NCI-H510A (cell line): Measurements from ENCODE around the gene CDC20B.

Experiments
- DNase-seq: peaks from one replicate; lab custom pipeline; 2025; lab: John Stamatoyannopoulos, UW

Gene CDC20B, protein sequence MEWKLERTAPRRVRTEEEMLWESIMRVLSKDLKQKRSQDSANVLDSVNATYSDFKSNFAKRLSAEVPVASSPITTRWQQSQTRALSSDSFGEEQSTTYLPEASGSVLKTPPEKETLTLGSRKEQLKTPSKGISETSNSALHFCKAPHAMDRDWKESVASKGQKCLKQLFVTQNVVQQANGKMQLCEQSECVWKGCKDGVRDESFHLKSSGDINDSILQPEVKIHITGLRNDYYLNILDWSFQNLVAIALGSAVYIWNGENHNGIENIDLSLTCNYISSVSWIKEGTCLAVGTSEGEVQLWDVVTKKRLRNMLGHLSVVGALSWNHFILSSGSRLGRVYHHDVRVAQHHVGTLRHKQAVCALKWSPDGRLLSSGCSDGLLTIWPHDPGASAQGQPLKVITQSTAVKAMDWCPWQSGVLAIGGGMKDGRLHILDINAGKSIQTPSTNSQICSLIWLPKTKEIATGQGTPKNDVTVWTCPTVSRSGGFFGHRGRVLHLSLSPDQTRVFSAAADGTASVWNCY

DNA sequence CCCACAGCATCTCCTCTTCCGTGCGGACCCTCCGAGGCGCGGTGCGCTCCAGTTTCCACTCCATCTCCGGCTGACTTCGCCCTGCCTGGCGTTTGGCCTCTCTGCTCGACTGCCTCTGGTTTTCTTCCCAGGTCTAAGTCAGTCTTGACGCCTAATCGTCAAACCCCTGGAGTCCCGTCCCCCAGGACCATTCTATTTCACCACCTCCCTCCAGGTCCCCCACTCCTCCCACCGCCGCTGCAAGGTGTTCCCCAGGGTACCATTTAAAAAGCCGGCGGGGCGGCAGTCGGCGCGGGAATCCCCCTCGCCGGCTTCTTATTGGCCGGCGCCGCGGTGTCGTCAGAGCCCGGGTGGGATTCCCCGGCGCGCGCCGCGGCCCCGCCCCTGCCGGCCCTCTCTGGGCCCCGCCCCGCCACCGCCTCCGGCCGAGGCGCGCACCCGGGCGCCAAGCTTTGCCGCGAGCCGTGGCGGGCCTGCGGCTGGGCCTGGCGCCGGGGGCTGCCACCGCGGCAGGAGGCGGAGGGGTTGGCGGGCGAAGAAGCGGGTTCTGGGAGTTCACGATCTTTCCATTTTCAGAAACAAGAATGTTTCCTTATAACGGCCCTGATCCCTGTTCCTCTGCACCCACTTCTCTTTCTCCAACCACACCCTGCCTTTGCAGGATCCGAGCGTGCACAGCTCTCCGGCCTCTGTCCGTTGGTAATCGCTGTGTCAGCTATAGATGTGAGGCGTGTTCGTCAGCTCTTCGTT is at the start of gene CDC20B:
CDC20B (minus strand) TSS at position 241 of the 750 bp plus-strand sequence; CDS start at position 64, 177 bp downstream.
- peak; percentile 54 for DNase-seq

DNA sequence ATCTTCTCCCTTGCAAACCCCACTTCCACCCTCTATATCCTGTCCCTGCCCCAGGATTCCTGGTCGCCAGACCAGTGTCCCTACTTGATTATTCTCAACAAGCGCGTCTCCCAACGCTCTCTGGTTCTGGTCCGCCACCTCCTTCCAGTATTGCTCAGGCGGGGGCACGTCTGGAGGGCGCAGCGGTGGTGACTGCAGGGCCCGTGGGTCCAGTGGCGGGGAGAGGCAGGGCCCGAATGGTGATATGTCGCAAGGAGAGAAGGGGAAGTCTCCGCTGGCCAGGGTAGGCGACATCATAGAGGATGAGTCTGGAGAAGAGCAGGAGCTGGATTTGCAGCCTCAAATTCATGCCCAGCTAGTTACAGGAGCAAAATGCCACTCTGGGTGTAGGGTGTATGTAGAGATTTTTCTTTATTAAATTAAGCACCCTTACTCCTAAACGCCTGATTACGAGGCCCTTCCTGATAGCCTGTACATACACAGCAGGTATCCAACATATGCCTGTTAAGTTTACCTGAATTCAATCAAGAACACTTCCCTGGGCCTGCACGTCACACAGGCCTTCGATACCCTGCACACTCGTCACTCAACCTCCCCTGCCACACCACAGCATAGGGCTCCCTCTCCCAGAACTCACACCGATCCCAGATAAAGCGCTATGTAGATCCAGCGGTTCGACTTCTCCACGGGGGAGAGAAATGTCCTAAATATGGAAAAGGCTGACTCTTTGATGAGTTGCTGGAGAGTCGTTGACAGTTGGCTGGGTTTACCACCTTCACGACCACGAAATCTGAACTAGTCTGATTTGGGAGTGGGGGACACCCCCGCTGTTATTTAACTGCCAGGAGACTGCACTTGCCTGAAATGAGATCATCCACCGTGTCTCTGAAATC is 49.4 kb upstream of the CDC20B start:
- no peak for DNase-seq

DNA sequence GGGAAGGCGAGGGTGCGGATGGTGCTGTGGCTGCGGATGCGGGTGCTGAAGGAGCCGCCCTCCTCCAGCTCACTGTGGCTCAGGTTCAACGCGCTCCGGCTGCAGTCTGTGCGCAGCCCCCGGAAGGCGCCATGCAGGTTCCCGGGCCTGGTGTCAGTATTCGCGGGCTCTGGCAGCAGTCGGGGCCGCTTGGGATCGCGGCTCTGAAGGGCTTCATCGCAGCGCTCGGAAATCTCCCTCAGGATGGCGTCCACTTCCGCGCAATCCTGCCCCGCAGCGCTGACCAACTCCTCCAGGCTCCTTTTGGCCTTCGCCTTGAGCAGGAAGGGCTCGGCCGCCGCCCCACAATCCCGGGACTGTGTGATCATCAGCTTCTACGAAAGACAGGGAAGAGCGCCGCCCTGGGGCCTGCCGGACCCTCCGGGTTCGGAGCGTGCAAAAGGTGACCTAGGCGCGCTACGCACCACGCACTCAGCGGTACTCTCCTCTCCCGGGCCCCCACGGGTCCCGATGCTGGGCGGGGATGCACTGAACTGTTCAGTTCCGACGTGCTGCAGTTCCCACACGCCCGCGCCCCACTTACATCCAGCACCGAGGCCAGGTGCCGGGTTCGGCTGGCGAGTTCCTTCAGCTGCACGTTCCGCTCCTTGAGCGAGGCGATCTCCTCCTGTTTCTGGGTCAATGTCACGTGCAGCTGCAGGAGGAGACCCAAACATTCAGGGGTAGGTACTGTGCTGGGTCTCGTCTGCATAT is 47.6 kb upstream of the CDC20B start:
- DNase-seq: peak; percentile 35

DNA sequence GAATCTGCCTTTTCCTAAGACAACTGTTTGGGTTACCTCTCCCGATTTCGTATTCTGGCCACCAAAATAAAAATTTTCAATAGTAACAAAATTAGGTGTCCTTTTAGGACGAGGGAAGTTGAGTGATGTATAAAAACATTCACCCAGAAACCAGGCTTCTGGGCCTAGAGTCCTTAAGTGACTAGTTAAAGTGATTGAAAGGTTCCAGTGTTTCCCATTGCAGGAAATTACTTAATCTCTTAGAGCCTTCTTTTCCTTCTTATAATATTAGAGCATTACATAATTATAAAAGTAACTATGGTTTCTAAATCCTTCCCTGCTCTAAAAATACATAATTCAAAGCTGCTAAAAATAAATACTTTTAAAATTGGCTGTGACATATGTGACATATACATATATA is 46.8 kb upstream of the CDC20B start:
- DNase-seq: no peak

DNA sequence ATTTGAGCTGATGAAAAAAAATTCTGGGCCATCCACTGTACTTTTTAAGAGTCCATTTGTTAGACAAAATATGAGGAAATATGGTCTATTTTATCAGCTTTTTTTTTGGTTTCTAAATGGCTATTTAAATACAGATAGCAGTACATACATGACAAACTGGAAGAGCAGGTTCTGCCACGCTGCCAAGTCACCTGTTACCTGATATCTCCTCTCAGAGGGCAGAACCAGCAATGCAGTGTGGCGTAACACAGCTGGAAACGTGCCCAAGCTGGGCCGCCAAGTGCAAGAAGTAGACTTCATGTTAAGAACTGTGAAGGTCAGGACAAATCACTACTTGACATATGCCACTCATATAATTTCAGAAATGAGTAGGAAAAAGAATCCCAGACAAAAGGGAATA is 46.0 kb upstream of the CDC20B start:
- peak; percentile 72 for DNase-seq

DNA sequence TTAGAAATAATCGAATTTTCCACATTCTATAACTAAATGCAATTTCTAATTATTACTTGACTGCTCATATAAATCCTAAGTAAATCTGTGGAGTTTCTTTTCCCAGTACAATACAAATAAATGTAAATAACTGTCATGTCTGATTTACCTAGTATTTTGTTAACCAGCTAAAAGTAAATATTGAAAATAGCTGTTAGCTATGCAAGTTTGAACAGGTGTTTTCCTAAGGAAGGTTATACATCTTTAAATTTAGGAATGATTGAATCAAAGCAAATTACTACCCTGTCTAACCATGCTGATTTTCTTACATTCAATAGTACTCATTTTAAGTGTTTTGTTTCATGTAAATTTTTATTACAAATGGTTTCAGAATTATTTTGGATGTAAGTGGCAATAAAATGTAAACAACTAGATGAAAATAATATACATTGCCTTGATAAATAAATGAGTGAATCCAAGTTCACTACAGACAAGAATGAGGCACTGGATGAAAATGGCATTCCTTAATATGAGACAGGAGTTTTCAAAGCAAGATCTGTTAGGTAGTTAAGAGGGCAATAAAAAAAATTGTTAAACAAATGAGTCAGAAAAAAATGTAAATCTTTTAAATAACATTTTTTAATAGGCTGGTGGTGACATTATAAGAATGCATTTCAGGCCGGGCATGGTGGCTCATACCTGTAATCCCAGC is 38.4 kb upstream of the CDC20B start:
- DNase-seq: no peak

DNA sequence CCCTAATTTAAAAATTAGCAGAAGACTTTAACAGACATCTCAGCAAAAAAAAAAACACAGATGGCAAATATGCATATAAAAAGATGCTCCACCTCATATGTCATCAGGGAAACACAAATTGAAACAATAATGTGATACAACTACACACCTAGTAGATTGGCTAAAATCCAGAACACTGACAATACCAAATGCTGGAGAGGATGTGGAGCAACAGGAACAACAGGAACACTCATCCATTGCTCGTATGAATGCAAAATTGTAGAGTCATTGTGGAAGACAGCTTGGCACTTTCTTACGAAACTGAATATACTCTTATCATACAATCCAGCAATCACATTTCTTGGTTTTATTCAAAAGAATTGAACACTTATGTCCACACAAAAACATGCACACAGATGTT is 32.0 kb upstream of the CDC20B start:
- DNase-seq: no peak

DNA sequence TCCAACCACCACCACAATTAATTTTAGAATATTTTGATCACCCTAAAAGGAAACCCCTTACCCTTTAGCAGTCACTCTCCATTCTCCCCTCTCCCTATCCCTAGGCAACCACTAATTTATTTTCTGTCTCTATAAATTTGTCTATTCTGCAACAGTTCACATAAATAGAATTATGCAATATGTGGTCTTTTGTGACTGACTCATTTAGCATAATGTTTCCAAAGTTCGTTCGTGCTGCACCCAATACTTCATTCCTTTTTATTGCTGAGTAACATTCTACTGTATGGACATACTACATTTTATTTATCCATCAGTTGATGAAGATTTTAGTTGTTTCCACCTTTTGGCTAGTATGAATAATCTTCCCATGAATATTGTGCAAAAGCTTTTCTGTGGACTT is 18.2 kb upstream of the CDC20B start:
- no peak for DNase-seq

DNA sequence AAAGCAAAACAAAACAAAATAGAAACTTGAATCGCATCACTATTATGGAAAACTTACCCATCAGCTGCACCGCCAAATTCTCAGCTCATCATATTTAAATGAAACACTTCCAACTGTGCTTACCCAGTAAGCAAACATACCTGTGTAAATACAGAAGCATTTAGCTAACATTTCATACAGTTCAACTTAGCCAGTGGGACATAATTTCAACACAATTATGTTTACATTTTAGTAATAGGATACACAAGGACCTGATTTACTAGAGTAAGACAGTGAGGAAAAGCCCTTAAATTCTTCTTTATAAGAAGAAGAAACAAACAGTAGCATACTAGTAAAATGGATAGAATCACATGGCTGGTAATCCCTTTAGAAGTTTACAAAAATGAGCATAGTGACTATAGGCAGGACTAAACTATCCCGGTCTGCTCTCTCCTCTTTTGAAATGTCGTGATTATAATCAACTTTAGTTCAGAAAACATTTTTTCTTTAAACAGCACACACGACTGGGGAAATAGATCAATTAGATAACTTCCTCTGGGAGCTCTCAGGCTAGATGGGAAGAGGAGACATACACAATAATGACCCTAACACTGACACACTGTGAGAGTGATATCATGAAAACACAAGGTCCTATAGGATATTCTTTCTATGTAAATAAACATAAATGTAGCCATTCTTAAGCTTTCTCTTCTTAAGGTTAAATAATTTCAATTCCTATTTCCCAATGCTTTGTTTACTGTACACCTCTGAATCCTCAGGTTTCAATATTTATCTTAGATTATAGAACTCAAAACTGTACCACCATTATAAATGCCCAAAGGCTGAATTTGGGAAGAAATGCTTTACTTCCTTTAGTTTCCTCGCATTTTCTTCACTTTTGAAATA is 15.9 kb upstream of the CDC20B start:
- DNase-seq: no peak

DNA sequence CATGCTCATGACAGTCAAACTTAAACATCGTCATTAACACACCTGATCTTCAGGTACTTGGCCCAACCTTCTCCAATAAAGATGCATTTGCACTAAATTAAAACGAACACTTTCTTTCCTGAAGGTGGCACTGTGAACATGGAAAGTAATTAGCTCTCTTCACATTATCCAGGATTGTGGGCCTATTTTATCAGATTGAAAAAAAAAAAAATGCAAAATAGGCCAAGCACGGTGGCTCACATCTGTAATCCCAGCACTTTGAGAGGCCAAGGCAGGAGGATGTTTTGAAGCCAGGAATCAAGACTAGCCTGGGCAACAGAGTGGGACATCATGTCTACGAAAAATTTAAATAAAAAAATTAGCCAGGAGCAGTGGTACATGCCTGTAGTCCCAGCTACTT is 14.4 kb upstream of the CDC20B start:
- DNase-seq: no peak

DNA sequence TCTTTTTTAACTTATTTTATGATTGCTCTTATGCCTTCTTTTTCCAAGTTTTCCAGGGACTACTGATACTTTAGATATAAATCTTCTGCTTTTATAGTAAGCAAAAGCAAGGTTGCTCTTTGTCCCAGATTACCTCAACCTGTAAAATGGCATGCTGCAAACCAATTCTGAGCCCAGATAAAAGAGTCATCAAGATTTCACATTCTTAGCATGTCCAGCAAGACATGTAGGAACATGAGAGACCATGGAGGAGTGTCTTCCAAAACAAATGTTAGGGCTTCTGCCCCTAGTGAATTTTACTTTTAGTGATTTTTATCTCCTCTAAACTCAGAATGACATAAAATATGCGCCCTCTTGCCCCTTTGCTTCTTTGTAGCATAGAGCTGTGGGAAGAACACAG is 7.0 kb upstream of the CDC20B start:
- no peak for DNase-seq

DNA sequence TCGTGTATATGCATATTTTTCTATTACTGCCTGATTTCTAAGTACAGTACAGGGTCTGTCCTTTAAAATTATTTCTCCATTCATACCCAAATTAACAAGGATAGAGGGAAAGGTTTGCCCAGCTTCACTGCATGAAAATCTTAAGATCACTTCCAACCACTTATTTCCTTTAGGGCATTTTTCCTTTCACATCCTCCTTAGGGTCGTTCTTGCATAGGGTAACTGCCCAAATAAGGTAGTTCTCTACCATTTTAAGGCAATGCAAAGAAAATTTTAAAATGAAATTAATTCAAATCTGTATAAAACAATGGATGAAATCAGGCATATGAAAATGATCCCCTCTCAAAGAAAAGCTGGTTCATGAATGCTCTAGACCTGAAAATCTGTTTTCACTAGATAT is 4.1 kb upstream of the CDC20B start:
- no peak for DNase-seq

DNA sequence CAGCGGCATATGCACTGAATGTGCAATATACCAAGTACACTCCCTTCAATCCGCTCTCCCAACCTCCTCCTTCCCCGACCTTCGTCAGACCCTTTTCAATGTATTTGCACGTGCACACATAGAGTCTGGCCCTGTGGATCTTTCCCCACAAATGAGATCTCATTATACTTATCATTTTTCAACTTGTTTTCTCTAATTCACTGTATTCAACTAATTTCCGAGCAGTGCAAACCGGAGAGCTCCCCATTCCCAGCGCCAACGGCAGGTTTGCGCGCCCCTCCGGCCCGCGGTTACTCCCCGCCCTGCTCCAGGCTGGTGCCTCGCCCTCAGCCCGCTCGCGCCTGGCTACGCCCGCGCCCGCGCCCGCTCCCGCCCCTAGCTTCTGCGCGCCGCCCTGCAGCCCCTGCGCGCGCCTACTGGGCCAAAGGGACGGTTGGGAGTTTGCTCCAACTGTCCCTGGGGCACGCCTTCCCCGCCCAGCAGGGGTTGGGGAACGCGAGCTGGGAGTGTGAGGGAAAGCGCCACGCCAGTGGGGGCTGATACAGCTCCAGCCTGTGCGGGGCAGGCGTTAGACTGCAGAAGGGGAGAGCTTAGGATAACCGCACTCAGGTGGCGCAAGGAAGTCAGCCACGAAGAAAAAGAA is 3.3 kb upstream of the CDC20B start:
- DNase-seq: peak; percentile 78

DNA sequence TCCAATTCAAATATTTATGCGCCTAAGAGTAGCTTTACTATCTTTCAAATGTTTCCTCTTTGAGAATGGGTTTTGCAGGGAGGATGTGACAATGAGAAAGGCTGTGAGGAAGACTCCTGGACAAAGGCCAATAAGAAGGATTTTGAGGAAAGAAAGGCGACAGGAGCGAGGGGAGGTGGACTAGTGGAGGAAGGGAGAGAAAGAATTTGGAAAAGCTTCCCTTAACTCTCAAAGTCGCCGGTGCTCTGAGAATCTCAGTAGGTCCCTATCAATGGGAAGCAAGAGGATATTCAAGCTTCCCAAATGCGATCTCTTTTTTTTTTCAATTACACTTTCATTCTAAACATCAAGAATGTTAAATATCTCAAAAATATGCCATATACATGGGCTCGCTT is 2.8 kb upstream of the CDC20B start:
- DNase-seq: no peak

DNA sequence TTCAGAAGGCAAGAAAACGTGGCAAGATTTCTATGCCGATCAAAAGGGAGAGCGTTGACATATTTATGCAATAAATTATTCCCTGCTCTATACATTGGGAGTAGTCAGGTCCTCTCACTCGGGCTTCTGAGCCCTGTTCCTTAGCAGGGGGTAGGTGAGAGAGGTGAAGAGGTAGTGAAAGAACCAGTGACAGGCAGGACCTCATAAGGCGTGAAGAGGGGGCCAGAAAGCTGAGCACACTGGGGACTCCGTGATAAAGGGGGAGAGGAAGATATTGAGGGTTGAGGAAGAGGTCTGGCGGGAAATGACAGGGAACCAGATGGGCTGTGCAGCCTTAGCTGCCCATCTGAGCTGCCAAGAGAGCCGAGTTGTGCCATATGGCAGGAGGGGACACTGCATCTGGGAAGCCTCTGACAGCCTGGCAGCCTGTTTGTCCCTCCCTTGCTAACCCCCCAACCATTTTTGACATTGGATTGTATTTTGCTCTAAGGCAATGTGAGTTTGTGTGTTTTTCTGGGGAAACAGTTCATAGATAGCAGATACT is 782 bp upstream of the CDC20B start:
- DNase-seq: no peak

DNA sequence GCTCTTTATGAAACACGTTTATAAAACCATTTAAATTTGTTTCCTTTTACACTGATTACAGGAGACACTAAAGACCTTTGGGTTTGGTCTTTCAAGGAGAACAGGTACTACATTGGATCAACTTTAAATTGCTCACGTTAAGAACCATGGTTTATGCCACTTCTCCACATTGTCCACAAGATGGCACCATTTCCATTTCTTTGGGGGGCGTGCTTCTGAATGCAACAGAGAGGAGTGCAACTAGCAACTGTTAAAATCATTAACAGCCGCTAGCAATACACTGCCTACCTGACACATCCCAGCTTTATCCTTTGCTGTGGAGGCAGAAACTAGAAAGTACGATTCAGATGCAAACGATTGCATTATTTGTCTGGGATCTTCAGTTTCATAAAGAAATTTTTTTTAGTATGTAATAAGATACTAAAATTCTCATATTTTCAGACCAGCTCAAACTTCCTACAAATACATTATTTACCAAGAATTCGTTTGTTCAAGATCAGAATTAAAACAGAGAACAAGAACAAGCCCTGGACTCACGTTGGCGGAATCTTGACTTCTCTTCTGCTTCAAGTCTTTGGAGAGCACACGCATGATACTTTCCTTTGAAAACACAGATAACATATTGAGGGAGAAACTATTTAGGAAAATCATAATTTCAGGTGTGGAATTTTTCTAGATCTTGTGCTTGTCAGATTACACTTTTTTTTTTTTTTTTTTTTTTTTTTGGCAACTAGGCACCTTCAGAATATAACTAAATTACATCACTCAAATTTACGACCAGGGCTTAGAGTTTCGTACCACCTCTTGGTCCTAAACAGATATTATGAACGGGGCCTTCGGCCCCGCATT is 702 bp downstream of the CDC20B start:
- no peak for DNase-seq

DNA sequence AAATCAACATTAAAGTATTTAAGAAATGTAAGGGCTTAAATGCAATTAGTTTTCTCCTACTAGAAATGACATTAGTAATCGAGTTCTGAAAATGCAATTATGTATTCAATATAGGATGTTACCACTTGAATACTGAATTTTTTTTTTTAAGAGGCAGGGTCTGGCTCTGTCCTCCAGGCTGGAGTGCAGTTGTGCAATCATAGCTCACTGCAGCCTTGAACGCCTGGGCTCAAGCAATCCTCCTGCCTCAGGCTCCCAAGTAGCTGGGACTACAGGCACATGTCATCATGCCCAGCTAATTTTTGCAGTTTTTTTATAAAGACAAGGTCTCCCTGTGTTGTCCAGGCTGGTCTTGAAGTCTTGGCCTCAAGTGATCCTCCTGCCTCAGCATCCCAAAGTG is 1.5 kb downstream of the CDC20B start:
- DNase-seq: no peak

DNA sequence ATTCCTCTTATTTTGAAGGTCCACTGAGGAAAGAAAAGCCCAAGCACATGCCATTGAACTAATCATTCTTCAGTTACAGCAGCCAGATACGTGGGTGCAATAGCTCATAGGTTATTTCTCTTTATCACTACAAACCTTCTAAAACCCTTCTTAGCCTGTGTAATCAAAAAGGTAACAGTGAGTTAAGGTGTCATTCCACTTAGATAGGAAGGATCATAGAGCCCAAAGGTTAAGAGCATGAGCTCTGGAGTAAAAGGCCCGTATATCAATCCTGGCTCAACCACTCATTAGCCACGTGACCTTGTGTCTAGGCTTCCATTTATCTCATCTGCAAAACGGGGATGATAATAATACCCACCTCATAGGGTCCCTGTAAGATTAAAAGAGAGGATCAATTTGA is 10.3 kb downstream of the CDC20B start:
- no peak for DNase-seq
